Activated naive CD4-positive, alpha-beta T cell treated with anti-CD3 and anti-CD28 coated beads, Interleukin-2, amount 50 U/mL, for 72 hours (primary cell): ENCODE measurements around the gene SNX21. TPM values are rescaled to one million over a fixed set of nuclear protein-coding genes. Genes with fewer than 3 reads are reported as not detected.

ENCODE experiments used
- ATAC-seq, 2 donors: fragments of 150-1000 bp; cut with Tn5 transposase; 2 replicates each; pipeline ENCODE4 v1.10.0; 2021; ENCODE audit warnings: mild to moderate bottlenecking in 2 of 2, moderate library complexity in 2 of 2
- DNase-seq, 2 donors: peaks; one replicate each; pipeline ENCODE4 v3.0.0; 2021 to 2022; ENCODE audit warnings: low spot score in 2 of 2
- H3K27ac Mint-ChIP-seq, 2 donors: one replicate each; pipeline ENCODE4 v1.8.0; 2022; ENCODE audit warnings: mild to moderate bottlenecking in 2 of 2, mixed read lengths in 2 of 2
- H3K36me3 Mint-ChIP-seq, 2 donors: one replicate each; pipeline ENCODE4 v1.8.0; 2022; ENCODE audit warnings: mixed read lengths in 2 of 2
- H3K9me3 Mint-ChIP-seq, 2 donors: one replicate each; pipeline ENCODE4 v1.8.0; 2022; ENCODE audit warnings: mixed read lengths in 2 of 2
- total RNA-seq, 2 donors: library from RNA; stranded (reverse); gene quantifications; one replicate each; pipeline ENCODE4 v1.2.3, GENCODE V29; 2022

The SNX21 gene
- total RNA-seq, 2 donors from 2014 or later: 2.1 to 2.5 TPM

GRCh38 chr20:45883100-45883469 lies 49.5 kb downstream of the SNX21 start:
- Mint-ChIP-seq H3K36me3 (peaks cover 21% of the 10 kb centered on the region in 2 donors), H3K9me3 (no peaks in the 10 kb centered on the region), H3K27ac (peak overlapping the region; percentile 77 to 91)
- ATAC-seq: no peak
- no peak for DNase-seq

GRCh38 chr20:45886590-45887345 lies 53.2 kb downstream of the SNX21 start:
- Mint-ChIP-seq H3K27ac (no peak overlapping the region), H3K36me3 (peaks cover 16 to 17% of the 10 kb centered on the region in 2 donors), H3K9me3 (no peaks in the 10 kb centered on the region)
- ATAC-seq (no peak), DNase-seq (no peak)

- peaks cover 13 to 15% of the 10 kb centered on the region in 2 donors for H3K36me3 Mint-ChIP-seq
- H3K27ac Mint-ChIP-seq: no peak within 1 kb of the TSS
- DNase-seq (no peak), ATAC-seq (no peak)
- no peaks in the 10 kb centered on the region for H3K9me3 Mint-ChIP-seq
Observed at GRCh38 chr20:45887346-45887715, 53.7 kb downstream of the SNX21 start, which contains the start of gene SPATA25. Gene SPATA25, minus strand, starts transcription at chr20:45887622. Its CDS starts 32 bp downstream, at chr20:45887590.

- no peak for DNase-seq
- Mint-ChIP-seq H3K36me3 (peaks cover 0 to 2% of the 10 kb centered on the region in 2 donors), H3K27ac (no peak overlapping the region), H3K9me3 (no peaks in the 10 kb centered on the region)
- no peak for ATAC-seq
Observed at GRCh38 chr20:45888681-45889080, 55.1 kb downstream of the SNX21 start.

- peak overlapping the region; percentile 91 to 93 for H3K27ac Mint-ChIP-seq
- no peaks in the 10 kb centered on the region for H3K9me3 Mint-ChIP-seq
- H3K36me3 Mint-ChIP-seq: peaks cover 0 to 8% of the 10 kb centered on the region in 2 donors
- ATAC-seq (peak; percentile 15 to 62), DNase-seq (peak in 1 of 2 donors; percentile 60)
Observed at GRCh38 chr20:45890077-45890984, 56.7 kb downstream of the SNX21 start.

GRCh38 chr20:45890985-45891983 lies 57.7 kb downstream of the SNX21 start, which contains the start of the genes CTSA and NEURL2:
Gene CTSA, plus strand, starts transcription at chr20:45891335. Its CDS starts 234 bp downstream, at chr20:45891569.
Gene NEURL2, minus strand, starts transcription at chr20:45891208. Its CDS starts 217 bp downstream, at chr20:45890991.
- ATAC-seq: peak; percentile 84 to 89
- DNase-seq: peak; percentile 84 to 89
- H3K27ac Mint-ChIP-seq: peak within 1 kb of the TSS; percentile 91 to 93
- peaks cover 0 to 8% of the 10 kb centered on the region in 2 donors for H3K36me3 Mint-ChIP-seq
- H3K9me3 Mint-ChIP-seq: no peaks in the 10 kb centered on the region

- DNase-seq (no peak), ATAC-seq (no peak)
- Mint-ChIP-seq H3K36me3 (peaks cover 0 to 8% of the 10 kb centered on the region in 2 donors), H3K9me3 (no peaks in the 10 kb centered on the region), H3K27ac (peak overlapping the region; percentile 85 to 91)
Observed at GRCh38 chr20:45892049-45892825, 58.6 kb downstream of the SNX21 start.

Other genes with a start within 250 kb of the SNX21 start
- not detected for gene WFDC10A, start 204.1 kb upstream of the SNX21 start, total RNA-seq
- gene WFDC9, start 202.5 kb upstream of the SNX21 start, total RNA-seq: not detected
- gene WFDC11, start 163.6 kb upstream of the SNX21 start, total RNA-seq: not detected
- gene WFDC13, start 131.8 kb upstream of the SNX21 start, total RNA-seq: not detected
- gene WFDC10B, start 128.8 kb upstream of the SNX21 start, total RNA-seq: not detected
- gene SPINT4, start 111.5 kb upstream of the SNX21 start, total RNA-seq: not detected
- gene WFDC3, start 41.9 kb upstream of the SNX21 start, total RNA-seq: under 1 TPM; 0.31 to 0.34 TPM
- gene DNTTIP1, start 41.8 kb upstream of the SNX21 start, total RNA-seq: 10 to 100 TPM; 23.2 to 24.4 TPM
- 100 to 1,000 TPM; 200 to 371 TPM for gene UBE2C, start 21.2 kb upstream of the SNX21 start, total RNA-seq
- not detected for gene TNNC2, start 6.5 kb upstream of the SNX21 start, total RNA-seq
- gene ACOT8, start 23.6 kb downstream of the SNX21 start, total RNA-seq: 10 to 100 TPM; 29.1 to 31.3 TPM
- gene ZSWIM3, start 23.8 kb downstream of the SNX21 start, total RNA-seq: 1 to 10 TPM; 5.7 to 8.4 TPM
- 10 to 100 TPM; 11.3 to 11.9 TPM for gene ZSWIM1, start 47.4 kb downstream of the SNX21 start, total RNA-seq
- gene SPATA25, start 53.8 kb downstream of the SNX21 start, total RNA-seq: 1 to 10 TPM in 1 of 2 donors, under 1 TPM in 1; 0.64 to 1.8 TPM
- 1 to 10 TPM; 1.5 to 3.4 TPM for gene NEURL2, start 57.4 kb downstream of the SNX21 start, total RNA-seq
- 10 to 100 TPM; 55.6 to 98.5 TPM for gene CTSA, start 57.5 kb downstream of the SNX21 start, total RNA-seq
- 10 to 100 TPM; 11.0 to 12.9 TPM for gene PLTP, start 78.4 kb downstream of the SNX21 start, total RNA-seq
- gene PCIF1, start 100.9 kb downstream of the SNX21 start, total RNA-seq: 10 to 100 TPM; 31.8 to 51.0 TPM
- 10 to 100 TPM; 31.0 to 62.6 TPM for gene ZNF335, start 138.4 kb downstream of the SNX21 start, total RNA-seq
- under 1 TPM in 1 of 2 donors, not detected in 1; 0.10 TPM for gene MMP9, start 175.1 kb downstream of the SNX21 start, total RNA-seq
- under 1 TPM; 0.34 to 0.66 TPM for gene SLC12A5, start 195.4 kb downstream of the SNX21 start, total RNA-seq